Head of caudate nucleus (tissue), 42 donors: ENCODE results near the gene EGFL7.
A peak's percentile ranks its signal among the peaks of the same experiment; 100 is the strongest.

Source experiments
- DNase-seq, 42 donors: peaks; one replicate each; pipeline versions ENCODE4 v3.0.0 to v3.0.0-alpha.2; 2020 to 2021; ENCODE audit warnings: mixed read lengths in 7 of 42
- intact Hi-C: fragments of 100-400 bp; cut with DNase I; formaldehyde crosslinking; loops from one replicate; pipeline ENCODE4 v1.15.0; 2022

EGFL7 gene

DNA sequence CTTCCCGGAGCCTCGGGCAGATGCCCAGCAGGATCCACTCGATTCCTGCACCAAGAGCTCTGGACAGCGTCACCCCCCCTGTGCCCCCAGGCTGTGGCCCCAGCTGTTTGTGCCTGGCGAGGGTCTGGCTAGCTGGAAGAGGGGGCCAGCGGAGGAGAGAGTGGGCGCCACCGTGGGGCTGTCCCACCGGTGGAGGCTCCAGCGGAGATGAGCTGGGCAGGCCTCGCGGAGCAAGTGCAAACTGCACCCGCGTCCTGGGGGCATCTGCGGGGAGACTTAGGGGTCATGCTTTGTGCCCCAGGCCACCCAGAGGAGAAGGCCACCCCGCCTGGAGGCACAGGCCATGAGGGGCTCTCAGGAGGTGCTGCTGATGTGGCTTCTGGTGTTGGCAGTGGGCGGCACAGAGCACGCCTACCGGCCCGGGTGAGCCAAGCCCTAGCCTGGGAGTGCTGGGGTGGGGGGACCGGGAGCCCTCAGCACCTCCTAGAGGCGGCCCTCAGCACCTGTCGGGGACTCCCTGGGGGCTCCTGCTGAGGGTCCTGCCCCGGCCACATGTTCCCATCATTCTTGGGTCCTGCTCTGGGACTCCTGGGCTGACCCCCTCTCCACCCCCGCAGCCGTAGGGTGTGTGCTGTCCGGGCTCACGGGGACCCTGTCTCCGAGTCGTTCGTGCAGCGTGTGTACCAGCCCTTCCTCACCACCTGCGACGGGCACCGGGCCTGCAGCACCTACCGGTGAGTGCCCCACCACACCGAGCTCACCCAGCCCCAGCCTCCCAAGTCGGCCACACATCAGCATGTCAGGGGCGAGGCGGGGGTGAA, 5.4 kb downstream of the EGFL7 start:
- intact Hi-C loops = no loop called here
- DNase-seq = no peak

DNA sequence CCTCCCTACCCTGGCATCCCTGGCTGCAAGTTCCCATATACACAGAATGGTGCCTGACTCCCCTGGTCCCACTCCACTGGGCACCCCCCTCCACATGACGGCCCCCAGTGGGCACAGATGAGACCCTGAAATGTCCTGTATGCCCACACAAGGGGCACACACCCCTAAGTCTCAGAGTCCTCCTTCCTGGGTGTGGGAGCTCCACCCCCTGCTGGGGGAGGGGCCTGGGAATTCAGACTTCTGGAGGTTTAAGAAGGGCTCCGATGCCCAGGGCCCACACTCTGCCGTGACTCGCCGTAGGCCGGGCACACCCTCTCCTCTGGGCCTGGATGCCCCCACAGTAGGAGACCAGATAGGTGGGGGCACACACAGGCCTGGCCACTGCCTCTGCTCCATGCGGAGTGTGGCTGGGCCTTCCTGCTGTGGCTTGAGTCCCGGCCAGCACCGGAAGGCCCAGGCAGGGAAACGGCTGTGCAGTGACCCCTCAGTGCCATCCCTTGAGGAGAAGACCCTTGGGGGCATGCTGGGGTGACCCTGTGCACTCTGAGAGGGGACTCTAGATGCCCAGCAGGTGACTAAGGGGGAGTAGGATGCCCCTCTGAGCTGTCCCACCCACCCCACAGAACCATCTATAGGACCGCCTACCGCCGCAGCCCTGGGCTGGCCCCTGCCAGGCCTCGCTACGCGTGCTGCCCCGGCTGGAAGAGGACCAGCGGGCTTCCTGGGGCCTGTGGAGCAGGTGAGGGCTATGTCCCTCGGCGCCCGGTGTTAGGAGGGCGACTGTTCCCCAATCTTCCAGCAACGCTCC, 6.5 kb downstream of the EGFL7 start:
- intact Hi-C loops = no loop called here
- DNase-seq = no peak

DNA sequence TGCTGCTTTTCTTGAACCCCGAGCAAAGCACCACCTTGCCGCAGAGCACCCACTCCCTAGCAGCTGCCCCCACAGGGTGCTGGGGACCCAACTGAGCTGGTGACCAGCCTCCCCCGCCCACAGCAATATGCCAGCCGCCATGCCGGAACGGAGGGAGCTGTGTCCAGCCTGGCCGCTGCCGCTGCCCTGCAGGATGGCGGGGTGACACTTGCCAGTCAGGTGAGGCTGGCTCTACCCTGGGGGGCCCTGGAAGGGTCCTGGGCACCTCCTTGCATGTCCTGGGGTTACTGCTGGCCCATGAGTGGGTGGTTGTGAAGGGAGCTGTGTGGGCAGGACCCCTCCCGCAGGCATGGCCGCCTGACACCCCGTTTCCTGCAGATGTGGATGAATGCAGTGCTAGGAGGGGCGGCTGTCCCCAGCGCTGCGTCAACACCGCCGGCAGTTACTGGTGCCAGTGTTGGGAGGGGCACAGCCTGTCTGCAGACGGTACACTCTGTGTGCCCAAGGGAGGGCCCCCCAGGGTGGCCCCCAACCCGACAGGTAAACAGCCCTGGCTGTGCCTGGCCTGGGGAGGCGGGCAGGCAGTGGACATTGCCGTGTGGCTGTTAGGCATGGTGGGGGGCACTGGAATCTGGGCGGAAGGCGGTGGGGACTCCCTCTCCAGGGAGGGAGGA, 7.2 kb downstream of the EGFL7 start:
- DNase-seq = no peak
- intact Hi-C loops = no loop called here

DNA sequence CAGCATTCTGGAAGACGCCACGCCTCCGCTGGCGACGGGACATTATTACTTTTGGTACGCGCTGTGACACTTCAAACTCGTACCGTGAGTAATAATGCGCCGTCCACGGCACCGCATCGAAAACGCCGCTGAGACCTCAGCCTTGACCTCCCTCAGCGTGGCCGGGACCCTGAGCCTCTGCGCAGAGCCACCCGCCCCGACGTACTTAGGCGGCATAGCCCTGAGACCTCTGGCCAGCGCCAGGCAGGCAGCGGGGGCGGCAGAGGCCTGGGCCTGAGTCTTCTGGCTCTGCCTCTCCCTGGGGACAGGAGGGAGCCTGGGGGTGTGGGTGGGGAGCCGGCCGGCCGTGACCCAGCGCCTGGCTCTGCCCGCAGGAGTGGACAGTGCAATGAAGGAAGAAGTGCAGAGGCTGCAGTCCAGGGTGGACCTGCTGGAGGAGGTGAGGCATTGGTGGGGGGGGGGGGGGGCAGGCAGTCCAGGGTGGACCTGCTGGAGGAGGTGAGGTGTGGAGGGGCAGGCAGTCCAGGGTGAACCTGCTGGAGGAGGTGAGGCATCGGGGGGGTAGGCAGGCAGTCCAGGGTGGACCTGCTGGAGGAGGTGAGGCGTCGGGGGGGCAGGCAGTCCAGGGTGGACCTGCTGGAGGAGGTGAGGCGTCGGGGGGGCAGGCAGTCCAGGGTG, 8.0 kb downstream of the EGFL7 start:
- no peak for DNase-seq
- intact Hi-C loops = no loop called here

DNA sequence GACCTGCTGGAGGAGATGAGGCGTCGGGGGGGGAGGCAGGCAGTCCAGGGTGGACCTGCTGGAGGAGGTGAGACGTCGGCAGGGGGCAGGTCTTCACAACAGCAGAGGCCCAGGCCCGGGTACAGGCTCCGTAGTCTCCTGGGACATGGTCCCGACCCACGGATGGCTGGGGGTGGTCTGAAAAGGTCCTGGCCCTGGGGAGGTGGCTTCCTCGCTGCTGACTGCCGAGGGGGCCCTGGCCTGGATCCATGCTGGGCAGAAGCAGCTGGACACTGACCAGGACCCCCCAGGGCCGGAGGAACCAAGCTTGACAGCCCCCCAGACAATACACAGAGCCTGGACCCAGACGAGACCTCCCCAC, 8.5 kb downstream of the EGFL7 start:
- intact Hi-C loops = no loop called here

DNA sequence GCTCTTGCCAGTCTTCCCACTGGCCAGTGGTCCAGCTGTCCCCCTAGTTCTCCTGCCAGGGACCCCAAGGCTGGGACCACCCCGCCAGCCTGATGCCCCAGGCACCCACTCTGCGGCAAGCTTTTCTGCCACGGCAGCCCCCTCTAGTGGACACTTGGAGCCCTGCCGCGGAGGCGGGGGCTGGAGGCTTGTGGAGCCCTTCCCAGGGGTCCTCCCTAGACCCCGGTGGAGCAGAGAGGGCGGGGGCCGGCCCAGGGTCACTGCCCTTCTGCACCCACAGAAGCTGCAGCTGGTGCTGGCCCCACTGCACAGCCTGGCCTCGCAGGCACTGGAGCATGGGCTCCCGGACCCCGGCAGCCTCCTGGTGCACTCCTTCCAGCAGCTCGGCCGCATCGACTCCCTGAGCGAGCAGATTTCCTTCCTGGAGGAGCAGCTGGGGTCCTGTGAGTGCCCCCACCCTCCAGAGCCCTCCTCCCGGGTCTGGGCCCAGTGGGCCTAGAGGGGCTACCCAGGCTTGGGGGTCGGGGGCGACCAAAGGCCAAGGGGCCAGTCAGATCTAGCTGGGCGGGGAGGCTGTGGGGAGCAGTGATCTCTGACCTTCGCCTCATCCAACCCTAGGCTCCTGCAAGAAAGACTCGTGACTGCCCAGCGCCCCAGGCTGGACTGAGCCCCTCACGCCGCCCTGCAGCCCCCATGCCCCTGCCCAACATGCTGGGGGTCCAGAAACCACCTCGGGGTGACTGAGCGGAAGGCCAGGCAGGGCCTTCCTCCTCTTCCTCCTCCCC, 9.1 kb downstream of the EGFL7 start:
- intact Hi-C loops = no loop called here
- peak in 17 of 42 donors; percentile 24 to 61 (median 41) for DNase-seq

More for the DNA sequence above, 8.5 kb downstream of the EGFL7 start:
- DNase-seq = no peak

DNA sequence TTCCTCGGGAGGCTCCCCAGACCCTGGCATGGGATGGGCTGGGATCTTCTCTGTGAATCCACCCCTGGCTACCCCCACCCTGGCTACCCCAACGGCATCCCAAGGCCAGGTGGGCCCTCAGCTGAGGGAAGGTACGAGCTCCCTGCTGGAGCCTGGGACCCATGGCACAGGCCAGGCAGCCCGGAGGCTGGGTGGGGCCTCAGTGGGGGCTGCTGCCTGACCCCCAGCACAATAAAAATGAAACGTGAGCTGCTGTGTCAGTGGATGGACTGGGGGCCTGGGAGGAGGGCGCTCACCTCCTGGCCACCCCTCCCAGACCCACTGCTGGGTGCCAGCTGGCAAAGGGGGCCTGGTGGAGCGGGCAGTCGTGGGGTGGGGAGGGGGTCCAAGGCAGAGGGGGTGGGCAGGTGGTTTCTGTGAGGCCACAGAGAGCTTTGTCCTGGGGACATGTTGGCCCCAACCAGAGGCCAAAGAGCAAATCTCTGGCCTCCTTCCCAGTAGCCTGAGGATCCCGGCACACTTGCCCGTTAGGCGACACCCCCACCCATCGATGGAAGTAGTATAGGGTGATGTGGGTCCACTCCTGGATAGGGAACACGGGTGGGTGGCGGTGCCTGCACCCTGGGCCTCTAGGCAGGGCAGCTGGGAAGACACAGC, 9.8 kb downstream of the EGFL7 start:
- no peak for DNase-seq
- intact Hi-C loops = no loop called here

DNA sequence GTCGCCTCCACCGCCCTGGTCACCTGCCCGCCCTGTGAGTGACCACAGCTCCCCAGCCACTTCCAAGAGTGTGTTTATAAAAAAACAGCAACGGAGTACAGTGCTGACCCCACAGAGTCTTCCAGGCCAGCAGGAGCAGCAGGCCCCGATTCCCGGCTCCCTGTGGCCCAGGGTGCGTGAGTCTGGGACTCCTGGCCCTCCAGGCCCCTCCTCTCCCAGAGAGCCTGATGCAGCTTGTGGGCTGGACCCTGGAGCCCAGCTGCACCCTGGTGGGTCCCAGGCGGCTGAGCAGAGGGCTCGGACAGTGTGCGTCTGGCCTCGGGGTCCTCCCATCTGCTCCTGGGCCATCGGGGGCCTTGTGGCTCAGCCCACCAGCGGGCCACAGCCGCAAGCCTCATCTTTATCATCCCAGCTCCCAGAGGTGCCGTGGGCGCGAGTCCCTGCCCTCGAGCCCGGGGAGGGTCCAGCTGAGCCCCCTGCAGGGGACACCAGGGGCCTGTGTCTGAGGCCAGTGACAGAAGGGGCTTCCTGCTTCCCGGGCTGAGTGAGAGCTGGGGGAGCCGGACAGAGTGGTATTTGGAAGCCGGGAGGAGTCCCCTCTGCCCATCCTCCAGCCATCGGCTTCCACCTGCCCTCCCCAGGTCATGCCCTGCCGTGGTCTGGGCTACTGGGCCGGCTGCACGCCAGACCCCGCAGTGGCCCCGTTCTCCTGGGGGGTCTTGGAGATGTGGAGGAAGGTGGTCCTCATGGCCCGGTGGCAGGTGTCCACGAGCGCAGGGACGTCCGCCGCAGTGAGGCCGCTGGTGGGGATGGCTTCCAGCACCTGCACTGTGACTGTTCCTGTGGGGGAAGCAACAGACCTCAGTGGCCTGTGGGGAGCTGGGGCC, 10.6 kb downstream of the EGFL7 start:
- no peak for DNase-seq
- intact Hi-C loops = no loop called here

DNA sequence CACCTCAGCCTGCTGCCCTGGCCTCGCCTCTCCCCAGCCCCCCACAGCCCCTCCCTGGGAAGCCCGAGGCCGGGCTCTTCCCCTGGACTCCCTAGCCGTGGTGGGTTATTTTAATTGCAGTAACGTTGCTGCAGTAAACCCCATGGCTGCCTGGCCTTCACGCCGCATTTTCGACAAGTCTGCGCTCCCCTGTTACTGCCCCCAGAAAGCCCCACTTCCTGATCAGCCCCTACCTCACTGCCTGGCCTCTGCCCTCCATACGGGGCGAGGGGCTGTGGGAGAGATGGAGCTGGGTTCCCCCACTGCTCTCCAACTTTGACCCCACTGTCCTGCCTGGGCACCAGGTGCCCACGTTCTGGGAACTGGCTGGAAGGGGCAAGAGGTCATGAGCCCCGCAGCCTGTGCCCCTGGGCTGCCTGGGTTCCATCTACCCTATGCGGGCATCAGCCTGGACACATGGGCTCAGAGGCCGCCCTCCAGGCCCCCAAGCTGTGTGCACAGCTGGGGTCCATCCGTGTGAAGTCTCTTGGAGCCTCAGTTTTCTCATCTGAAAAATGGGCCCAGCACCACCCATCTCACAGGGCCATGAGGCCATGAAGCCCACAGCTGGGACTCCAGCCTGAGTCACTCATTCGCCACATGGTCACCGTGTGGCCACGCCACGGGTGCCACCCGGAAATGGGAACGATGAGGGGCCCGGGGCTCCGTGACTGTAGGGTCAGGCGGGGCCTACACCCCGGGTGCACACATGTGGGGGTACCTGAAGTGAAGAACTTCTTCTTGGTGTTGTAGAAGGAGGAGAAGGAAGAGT, 11.5 kb downstream of the EGFL7 start:
- intact Hi-C loops = no loop called here
- DNase-seq = no peak

DNA sequence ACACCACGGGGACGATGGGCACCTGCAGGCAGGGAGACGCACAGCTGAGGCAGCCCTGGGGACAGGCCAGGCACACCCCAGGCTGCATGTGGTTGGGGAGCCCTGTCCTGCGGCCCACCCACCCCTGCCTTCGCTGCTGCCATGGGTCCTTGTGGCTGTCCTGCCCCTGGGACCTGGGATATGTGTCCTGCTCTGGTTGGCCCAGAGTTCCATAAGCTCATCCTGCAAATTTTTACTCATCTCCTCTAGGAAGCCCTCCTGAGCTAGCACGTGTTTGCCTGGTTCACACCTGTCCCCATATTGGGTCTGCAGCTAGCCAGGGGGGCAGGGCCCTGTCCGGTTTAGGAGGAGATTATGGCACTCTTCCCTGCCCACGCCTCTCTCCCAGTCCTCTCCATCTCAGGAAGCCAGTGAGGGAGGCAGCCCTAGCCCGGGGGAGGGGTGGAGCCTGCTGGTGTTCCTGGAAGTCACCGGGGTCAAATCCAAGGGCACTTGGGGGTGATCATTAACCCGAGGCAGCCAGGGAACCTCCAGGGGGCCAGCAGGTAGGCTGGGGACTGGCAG, 12.2 kb downstream of the EGFL7 start:
- no peak for DNase-seq
- intact Hi-C loops = no loop called here

DNA sequence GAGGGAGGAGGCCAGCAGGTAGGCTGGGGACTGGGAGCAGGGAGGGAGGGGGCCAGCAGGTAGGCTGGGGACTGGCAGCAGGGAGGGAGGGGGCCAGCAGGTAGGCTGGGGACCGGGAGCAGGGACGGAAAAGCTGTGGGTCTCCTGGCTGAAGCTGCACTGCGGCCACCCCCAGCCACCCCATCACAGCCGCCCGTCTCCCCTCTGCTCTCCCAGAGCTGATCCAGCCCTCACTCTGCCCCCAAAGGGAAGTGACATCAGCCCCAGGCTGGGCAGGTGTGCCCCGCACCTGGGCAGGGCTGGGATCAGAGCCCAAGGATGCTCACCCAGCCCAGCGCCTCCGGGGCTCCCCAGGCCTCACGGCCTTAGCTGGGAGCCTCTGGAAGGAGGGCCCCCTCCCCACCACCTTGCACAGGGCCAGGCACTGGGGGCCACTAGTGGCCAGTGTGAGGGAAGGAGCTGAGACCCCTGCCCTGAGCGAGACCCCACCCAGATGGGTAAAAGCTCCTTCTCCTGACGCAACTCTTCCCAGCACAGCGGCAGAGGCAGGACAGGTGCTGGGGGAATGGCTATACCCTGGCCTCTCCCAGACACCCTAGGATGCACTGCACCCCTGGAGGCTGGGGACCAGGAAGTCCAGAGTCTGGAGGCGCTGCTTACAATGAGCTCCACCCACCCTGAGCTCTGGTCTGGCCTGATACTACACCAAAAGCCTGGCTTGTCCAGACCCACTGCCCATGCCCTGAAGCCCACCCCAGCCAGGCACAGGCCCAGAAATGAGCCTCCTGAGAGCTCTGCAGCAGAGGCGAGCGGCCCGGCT, 13.0 kb downstream of the EGFL7 start:
- intact Hi-C loops = no loop called here
- DNase-seq = no peak

DNA sequence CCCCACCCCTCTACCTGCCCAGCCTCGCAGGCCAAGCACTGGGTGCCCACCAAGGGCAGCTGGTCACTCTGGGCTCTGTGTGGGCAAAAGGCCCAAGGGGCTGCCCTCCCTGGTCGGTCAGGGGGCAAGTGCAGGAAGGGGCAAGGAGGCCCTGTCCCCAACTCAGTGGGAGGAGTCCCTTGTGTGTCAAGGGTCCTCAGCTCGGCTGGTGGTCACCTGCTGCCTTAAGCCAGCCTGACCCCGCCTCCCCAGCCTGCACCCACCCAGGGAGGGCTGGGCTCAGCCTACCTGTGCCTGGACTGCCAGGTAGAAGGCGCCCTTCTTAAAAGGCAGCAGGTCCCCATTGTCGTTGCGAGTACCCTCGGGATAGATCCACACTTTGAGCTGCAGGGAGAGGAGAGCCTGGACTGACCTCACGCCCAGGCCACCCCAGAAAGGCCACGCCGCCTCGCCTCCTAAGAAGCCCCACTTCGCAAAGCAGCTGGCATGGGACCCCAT, 13.6 kb downstream of the EGFL7 start:
- intact Hi-C loops = no loop called here
- no peak for DNase-seq

DNA sequence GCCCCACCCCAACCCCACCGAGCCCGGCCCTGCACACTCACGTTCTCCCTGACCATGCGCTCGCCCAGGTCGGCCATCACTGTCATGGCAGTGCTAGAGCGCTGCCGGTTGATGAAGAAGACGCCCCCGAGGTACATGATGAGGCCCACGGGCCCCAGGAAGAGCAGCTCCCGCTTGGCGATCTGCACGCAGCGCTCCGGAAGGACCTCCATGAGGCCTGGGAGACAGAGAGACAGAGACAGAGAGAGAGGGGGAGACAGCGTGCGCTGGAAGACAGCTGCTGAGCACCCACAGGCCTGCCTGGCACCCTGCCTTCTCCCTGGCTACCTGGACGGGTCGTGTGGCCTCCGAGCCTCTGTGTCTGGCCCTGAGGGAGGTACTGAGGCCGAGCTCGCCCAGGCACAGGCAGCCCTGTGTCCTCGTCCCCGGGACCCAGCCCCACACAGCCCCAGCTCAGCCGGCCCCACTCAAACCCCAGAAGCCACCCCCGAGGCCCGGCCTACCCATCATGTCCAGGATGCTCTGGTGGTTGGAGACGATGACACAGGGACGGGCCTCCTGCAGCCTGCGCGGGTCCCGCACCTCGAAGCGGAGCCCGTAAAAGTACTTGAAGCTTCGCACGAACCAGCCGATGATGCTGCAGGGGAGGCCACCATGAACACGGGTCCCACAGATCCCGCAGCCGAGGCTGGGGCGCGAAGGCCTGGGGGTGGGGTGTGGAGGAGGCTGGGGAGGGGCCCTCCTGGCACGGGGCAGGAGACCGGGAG, 14.4 kb downstream of the EGFL7 start:
- intact Hi-C loops = no loop called here
- DNase-seq = no peak

DNA sequence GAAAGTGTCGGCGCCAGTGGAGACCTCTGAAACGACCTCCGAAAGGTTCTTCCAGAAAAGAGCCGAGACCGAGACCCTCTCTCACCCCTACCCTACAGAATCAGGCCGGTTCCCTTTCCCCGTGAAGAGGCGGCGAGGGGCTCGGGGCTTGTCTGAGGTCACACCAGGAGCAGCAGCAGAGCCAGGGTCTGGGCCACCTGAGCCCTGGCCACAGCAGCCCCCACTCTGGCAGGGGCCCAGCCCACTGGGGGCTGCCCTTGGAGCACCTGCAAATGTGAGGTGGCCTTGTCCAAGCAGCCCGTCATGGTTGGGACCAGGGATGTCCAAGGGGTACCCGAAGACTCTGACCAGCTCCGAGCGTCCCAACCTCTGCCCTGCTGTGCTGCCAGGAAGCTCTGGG, 15.3 kb downstream of the EGFL7 start:
- intact Hi-C loops = no loop called here
- no peak for DNase-seq
